ENCODE results near the gene IFI30. TPM values are rescaled to one million over a fixed set of nuclear protein-coding genes. Genes with fewer than 3 reads are reported as not detected.
A peak's percentile ranks its signal among the peaks of the same experiment; 100 is the strongest.

IFI30 gene
- total RNA-seq, 1 donor from 2014 or later: 17.6 TPM

DNA sequence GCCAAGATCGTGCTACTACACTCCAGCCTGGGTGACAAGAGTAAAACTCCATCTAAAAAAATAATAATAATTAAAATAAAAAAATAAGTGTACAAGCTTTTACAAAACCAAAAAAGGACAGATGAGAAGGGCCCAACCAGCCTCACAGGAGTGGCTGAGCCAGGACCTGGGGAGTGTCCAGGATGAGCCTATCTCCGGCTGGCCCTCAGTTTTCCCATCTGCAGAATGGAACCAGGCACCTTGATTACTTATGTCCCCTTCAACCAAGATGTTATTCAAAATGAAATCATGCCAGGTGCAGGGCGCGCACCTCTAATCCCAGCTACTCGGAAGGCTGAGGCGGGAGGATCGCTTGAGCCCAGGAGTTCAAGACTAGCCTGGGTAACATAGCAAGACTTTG, 9.5 kb upstream of the IFI30 start:
- FAIRE-seq (no peak), DNase-seq (ENCODE audit: low read depth) (no peak)
- no peak for TF ChIP-seq CTCF (IDR thresholded peaks at IDR 0.05; ENCODE audit: insufficient read depth, low read length, severe bottlenecking)
- Histone ChIP-seq H3K27me3 (ENCODE audit: control insufficient read depth, insufficient read depth, low read length) (no peaks in the 10 kb centered on the region), H3K36me3 (ENCODE audit: control insufficient read depth, insufficient read depth, low read length) (peaks cover 36% of the 10 kb centered on the region), H3K4me3 (ENCODE audit: low read depth, low read length) (no peak overlapping the region)

DNA sequence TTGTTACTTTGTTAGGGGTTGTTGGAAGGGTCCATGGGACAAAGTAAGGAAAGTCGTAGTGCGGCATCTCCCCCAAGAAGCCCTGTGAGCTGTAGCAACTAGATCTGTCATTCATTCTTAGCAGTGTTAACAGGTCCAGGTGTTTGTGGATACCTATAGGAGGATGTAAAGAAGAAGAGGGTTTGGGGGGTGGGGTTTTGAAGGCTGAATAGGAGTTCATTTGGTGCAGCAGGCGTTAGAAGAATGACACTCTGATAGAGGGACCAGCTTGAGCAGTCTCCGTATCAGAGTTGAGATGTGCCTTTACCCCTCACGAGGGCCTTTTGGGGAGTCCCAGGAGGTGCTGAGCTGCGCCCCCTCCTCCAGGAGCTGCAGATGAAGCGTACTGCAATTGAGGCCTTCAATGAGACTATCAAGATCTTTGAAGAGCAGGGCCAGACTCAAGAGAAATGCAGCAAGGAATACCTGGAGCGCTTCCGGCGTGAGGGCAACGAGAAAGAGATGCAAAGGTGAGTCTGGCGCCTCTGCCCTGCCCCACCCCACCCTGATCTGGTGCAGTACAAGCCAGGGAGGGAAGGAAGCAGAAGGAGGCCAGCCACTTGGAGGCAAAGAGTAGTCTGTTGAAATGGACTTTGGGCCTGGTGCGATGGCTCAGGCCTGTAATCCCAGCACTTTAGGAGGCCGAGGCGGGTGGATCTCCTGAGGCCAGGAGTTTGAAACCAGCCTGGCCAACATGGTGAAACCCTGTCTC, 7.6 kb upstream of the IFI30 start:
- DNase-seq (ENCODE audit: low read depth): no peak
- no peak for TF ChIP-seq CTCF (IDR thresholded peaks at IDR 0.05; ENCODE audit: insufficient read depth, low read length, severe bottlenecking)
- Histone ChIP-seq H3K27me3 (ENCODE audit: control insufficient read depth, insufficient read depth, low read length) (no peaks in the 10 kb centered on the region), H3K4me3 (ENCODE audit: low read depth, low read length) (no peak overlapping the region), H3K36me3 (ENCODE audit: control insufficient read depth, insufficient read depth, low read length) (peaks cover 35% of the 10 kb centered on the region)
- no peak for FAIRE-seq

DNA sequence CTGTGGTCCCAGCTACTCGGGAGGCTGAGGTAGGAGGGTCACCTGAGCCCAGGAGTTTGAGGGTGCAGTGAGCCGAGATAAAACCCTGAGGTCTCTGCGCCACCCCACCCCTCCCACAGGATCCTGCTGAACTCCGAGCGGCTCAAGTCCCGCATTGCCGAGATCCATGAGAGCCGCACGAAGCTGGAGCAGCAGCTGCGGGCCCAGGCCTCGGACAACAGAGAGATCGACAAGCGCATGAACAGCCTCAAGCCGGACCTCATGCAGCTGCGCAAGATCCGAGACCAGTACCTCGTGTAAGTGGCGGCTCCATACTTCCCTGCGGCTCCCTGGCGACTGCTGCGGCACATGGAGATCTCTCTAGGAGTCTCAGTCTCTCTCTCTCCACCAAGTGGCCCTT, 6.6 kb upstream of the IFI30 start:
- peaks cover 30% of the 10 kb centered on the region for H3K36me3 ChIP-seq (ENCODE audit: control insufficient read depth, insufficient read depth, low read length)
- FAIRE-seq (no peak), DNase-seq (ENCODE audit: low read depth) (no peak)
- no peak for TF ChIP-seq CTCF (IDR thresholded peaks at IDR 0.05; ENCODE audit: insufficient read depth, low read length, severe bottlenecking)
- H3K4me3 ChIP-seq (ENCODE audit: low read depth, low read length): no peak overlapping the region
- no peaks in the 10 kb centered on the region for H3K27me3 ChIP-seq (ENCODE audit: control insufficient read depth, insufficient read depth, low read length)

GRCh38 chr19:18167975-18168645, 5.5 kb upstream of the IFI30 start:
- DNase-seq (ENCODE audit: low read depth) (no peak), FAIRE-seq (no peak)
- Histone ChIP-seq H3K36me3 (ENCODE audit: control insufficient read depth, insufficient read depth, low read length) (peaks cover 24% of the 10 kb centered on the region), H3K4me3 (ENCODE audit: low read depth, low read length) (no peak overlapping the region), H3K27me3 (ENCODE audit: control insufficient read depth, insufficient read depth, low read length) (no peaks in the 10 kb centered on the region)
- TF ChIP-seq CTCF (IDR thresholded peaks at IDR 0.05; ENCODE audit: insufficient read depth, low read length, severe bottlenecking): peak; percentile 80

- Histone ChIP-seq H3K36me3 (ENCODE audit: control insufficient read depth, insufficient read depth, low read length) (peaks cover 19% of the 10 kb centered on the region), H3K27me3 (ENCODE audit: control insufficient read depth, insufficient read depth, low read length) (no peaks in the 10 kb centered on the region), H3K4me3 (ENCODE audit: low read depth, low read length) (no peak overlapping the region)
- no peak for DNase-seq (ENCODE audit: low read depth)
- no peak for FAIRE-seq
- TF ChIP-seq CTCF (IDR thresholded peaks at IDR 0.05; ENCODE audit: insufficient read depth, low read length, severe bottlenecking): no peak
Observed at GRCh38 chr19:18168673-18169381, 4.8 kb upstream of the IFI30 start.

Data from bronchial epithelial cell (primary cell).